GM18499 (cell line): ENCODE results near the gene REX1BD.

Source experiments
- ATAC-seq: cut with Tn5 transposase; IDR thresholded peaks from one replicate; pipeline ENCODE4 v1.9.1; 2021; ENCODE audit warnings: moderate number of reproducible peaks; ENCODE audit not compliant: insufficient read depth, unreplicated experiment

Gene REX1BD

DNA sequence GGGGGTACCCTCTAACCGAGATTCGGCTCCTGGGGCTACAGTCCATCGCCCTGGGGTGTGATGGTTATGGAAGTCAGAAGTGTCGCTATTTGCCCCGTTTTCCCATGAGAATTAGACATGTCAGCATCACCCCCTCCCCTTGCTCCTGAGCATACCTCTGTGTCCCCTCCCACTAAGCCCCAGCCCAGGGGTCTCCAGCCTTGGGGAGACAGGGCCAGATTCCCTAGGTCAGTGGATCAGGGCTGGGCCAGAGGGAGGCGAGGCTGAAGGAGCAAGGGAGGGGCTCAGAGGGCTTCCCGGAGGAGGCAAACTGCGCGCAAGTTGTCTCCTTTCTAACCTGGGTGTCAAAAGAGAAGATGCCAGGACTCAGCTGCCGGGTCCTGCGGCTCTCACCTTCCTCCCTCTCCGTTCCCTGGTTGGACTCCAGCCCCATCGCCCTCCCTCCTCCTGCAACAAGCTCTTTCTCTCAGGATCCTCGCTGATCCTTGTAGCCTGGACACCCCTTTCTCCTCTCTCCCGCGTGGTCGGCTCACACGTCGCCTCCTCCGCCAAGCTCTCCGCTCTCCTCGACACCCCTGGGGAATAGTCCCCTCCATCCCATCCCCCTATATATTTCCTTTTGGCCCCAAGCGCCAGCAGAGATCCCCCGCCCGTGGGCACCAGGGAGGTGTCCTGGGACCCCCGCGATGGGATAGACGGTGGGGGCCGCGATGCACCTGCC lies 23.6 kb downstream of the REX1BD start:
- no peak for ATAC-seq

DNA sequence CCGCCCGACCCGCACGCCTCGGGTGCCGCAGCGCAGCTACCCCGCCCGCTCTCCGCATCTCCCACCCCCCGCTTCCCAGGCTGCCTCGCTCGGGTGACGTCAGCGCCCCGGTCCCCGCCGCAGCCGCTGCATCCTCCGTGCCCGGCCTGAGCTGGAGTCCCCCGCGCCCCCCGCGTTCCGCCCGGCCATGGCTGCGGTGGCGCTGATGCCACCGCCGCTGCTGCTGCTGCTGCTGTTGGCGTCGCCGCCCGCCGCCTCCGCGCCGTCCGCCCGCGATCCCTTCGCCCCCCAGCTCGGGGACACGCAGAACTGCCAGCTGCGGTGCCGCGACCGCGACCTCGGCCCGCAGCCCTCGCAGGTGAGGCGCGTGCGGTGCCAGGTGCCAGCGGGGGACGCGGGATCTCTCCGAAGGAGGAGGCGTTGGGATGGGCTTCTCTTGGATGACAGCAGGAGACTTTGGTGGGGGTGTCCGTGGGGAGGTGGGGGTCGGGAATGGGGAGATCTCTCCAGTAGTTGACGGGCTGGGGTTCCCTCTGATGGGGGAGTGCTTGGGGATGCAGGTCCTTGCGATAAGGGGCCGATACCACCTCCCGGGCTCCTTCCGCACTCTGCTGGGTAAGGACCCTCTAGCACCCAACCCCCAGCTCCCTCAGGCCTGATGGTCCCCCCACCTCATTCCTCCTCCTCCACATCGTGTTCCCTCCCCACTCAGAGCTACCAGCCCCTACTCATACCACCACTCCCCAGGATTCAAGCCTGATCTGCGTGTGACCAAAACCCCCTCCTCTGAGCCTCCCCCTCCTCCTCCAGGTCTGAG lies 24.4 kb downstream of the REX1BD start, which contains the start of gene TMEM59L:
Gene TMEM59L (plus strand): TSS at position 99 of the 817 bp plus-strand sequence. CDS start 89 bp downstream, at position 188.
- no peak for ATAC-seq

DNA sequence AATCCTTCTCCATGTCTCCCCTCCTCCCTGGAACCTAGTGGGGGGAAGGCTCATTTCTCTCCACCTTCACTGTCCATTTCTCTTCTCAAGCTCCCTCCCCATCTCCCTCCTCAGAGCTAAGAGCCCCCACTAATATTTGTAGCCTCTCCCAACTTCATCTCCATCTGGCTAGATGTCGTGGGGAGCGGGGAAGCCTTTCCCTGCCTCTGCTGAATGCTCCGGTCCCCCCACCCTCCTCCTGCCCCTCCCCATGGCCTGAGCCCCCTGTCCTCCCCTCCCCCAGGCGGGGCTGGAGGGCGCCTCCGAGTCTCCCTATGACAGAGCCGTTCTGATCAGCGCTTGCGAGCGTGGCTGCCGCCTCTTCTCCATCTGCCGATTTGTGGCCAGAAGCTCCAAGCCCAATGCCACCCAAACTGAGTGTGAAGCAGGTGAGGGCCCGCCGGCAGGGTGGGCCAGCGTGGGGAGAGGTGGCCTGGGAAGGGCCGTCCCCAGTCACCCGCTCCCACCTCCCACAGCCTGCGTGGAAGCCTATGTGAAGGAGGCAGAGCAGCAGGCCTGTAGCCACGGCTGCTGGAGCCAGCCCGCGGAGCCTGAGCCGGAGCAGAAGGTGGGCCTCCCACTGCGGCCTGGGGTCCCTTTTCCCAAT lies 25.1 kb downstream of the REX1BD start:
- ATAC-seq: no peak

DNA sequence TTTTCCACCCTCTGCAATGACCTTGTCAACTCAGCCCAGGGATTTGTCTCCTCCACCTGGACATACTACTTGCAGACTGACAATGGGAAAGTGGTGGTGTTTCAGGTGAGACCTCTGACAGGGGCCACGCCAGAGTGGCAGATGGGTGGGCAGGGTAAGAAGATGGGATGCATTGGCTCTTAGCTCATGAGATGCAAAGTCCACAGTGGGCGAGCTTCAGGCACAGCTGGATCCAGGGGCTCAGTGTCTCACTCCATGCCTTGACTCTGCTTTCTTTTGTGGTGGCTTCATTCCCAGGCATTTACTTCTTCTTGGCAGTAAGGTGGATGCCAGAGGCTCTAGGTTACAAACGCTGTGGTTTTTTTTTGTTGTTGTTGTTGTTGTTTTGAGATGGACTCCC lies 27.4 kb downstream of the REX1BD start:
- no peak for ATAC-seq

DNA sequence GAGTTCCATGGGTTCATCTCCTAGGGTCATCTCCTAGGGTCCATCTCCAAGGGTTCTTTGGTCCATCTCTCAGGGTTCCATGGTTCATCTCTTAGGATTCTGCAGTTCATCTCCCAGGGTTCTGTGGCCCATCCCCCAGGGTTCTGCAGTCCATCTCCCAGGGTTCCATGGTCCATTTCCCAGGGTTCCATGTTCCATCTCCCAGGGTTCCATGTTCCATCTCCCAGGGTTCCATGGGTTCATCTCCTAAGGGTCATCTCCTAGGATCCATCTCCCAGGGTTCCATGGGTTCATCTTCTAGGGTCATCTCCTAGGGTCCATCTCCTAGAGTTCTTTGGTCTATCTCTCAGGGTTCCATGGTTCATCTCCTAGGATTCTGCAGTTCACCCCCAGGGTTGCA lies 29.0 kb downstream of the REX1BD start:
- no peak for ATAC-seq

DNA sequence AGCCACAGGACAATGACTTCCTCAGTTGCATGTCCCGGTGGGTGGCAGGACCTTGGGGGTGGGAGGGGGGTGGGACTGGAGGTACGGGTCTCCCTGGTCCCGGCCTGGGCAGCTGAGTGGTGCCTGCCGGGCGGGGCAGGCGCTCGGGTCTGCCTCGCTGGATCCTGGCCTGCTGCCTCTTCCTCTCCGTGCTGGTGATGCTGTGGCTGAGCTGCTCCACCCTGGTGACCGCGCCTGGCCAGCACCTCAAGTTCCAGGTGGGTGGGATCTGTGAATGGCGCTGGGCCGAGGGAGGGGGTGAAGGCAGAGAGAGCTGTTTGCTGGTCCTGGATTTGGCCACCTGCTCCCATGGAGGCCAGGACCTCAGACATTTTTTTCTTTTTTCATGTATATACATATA lies 29.6 kb downstream of the REX1BD start:
- ATAC-seq: no peak

DNA sequence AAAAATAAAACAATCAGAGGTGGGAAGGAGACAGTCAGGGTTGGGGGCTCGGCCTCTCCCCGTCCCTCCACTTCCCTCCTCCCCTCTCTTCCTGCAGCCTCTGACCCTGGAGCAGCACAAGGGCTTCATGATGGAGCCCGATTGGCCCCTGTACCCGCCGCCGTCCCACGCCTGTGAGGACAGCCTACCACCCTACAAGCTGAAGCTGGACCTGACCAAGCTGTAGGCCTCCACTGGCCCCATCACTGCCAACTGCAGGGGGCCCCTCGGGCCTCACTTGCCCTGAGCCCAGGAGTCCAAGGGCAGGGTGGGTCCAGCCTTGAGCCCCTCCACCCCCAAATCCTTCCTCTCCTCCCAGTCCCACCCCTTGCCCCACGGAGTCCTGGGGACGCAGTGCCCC lies 31.7 kb downstream of the REX1BD start:
- ATAC-seq: no peak

DNA sequence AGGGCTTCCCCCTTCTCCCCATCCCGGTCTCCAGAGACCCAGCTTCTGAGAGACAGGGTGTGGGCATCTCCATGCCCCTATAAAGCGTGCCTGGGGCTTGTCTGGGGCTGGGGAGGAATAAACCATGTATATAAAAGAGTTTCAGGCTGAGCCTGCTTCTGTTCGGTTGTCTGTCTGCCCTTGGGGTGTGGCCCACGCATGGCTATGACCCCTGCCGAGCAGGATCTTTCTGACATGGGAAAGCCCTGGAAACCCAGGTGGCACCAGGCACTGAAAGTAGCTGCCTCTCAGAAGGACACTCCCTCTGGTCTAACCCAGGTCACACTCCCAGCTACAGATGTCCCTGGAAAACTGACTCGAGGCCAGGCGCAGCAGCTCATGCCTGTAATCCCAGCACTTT lies 32.3 kb downstream of the REX1BD start:
- ATAC-seq: no peak

DNA sequence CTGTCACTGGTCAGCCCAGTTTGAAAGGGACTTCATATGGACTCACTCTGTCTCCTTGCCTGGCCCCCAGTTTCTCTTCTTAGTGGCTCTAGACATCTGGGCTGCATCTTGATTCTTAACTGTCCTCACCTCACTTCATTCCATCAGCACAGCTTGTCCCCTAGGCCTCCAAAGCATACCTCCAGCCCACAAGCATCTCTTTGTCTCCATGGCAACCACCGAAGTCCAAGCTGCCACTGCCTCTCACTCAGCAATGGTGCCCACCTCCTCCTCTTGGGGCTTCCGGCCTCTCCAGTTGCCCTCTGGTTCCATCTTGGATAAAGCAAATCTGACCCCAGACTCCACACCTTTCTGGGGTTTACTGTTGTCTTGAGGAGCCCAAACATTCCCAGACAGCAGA lies 38.3 kb downstream of the REX1BD start:
- no peak for ATAC-seq

DNA sequence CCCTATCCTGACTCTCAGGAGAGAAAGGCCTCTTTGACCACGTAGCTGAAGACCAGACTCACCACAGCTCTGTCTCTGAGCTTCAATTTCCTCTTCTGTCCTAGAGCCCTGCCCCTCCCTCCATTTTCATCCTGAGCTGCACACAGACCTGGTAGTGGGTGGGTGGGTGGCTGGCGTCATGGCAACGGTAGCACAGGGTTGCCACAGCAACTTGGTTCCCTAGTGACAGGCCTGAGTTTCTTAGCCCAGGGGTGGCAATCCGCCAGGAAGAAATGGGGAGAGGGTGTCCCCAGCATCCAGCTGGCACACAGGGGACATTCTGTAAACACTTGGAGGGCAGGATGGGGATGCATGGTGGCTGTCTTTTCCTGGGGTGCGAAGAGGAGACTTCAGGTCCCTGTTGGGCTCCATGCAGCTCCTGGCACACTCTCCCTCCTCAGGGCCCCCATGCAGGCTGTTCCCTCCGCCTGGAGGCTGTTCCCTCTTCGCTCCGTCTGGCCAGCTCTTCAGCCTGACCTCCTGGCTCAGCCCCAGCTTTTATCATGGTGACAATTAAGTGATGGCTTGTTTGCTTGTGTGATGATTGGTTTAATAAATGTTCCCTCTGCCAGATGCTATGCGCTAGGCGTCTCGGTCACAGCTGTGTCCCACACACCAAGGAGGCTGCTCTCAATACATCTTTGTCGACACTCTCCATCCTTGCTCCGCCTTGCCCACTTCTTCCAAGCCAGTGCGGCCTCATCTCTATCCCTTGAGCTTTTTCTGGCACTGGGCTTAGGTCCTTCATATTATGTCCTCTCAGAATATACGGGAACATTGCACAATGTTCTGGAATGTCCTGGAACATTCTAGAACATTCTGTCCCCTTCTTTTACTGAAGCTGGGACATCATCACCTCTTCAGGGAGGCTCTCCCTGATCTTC lies 40.8 kb downstream of the REX1BD start:
- ATAC-seq: no peak

DNA sequence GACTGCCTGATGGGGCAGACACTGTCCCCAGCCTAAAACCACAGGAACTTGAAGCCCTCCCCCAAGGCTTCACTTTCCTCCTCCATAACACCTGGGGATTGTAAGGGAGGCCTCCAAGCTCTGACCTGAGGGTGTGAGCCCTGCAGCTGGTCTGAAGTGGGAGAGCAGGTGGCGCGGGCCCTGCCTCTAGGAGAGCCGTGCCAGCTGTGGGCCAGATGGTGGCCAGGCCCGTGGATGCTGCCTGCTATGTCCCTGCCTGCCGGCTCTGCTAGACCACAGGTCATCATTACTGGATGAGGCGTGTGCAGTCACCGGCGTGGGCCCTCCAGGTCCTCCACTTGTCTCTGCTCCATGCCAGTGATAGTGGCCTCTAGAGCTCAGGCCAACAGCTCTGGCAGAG lies 44.7 kb downstream of the REX1BD start:
- no peak for ATAC-seq

DNA sequence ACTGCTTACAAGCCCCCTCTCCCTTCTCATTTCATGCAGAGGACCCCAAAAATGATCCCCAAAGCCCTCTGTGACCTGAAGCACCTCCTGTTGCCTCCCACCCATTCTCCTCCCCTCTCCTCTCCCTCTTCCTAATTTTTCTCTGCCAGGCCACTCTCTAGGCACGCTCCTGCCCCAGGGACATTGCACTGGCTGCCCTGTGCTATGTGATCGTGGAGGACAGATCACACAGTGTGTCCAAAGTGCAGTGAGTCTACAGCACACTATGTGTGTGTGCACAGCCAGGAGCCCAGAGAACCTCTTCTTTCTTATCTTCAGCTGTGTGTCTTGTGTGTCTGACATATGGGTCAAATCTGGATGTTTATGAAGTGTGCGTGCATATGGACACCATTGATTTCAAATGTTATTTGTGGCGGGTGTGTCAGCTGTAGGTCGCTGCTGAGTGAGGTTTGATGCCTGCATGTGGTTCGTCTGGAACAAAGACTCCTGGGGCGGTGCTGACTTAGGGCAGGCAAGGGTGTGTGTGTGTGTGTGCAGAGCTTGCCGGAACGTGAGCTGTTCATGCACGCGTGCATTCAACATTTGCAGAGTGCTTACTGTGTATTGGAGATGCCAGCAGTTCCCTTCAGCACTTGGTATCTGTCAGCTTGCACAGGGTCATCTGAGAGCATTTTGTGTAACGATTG lies 46.2 kb downstream of the REX1BD start:
- ATAC-seq: no peak

DNA sequence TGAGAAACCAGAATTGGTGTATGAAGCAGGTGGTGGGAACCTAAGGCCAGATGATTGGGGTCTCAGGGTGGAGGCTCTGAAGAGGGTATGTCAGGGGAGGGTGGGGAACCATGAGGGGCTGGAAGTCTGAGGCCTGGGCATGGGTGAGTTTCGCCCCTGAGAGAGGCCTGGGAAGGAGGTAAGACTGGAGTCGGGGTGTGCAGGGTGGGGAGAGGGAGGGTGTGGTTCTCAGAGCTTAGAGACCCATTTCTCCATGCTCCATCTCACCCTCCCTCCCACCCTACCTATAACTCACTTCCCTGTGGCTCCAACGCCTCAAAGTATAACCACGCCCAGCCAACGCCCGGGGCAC lies 47.2 kb downstream of the REX1BD start:
- ATAC-seq: no peak

DNA sequence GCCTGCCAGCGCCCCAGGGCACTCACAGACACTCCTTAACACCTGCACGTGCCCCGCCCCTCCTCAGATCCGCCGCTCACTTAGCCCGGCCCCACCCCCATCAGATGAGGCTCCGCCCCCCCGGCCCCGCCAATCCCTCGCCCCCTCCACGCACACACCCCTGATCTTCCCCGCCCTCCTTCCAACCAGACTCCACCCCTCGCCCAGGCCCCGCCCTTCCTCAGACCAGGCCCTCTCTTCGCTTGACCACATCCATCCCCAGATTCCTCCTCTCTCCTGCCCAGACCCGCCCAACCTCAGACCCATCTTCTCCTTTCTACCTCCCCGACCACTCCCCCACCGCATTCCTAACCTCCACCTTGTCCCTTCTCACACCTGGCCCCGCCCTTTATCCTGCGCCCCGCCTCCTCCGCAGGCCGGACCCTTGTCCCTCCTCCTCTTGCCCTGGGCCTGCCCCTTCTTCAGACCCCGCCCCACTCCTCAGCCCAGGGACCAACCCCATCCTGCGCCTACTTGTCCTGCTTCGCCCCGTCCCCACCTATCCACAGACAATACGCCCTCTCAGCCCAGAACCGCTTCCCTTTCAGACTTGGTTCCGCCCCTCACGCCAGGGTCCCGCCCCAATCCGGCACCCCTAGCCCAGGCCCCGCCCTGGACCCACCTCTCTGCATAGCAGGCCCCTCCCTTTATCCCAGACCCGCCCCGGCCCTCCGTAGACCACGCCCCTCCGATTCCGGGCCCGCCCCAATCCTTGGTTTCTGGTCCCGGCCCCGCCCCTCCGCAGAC lies 47.8 kb downstream of the REX1BD start:
- ATAC-seq: peak; percentile 51

DNA sequence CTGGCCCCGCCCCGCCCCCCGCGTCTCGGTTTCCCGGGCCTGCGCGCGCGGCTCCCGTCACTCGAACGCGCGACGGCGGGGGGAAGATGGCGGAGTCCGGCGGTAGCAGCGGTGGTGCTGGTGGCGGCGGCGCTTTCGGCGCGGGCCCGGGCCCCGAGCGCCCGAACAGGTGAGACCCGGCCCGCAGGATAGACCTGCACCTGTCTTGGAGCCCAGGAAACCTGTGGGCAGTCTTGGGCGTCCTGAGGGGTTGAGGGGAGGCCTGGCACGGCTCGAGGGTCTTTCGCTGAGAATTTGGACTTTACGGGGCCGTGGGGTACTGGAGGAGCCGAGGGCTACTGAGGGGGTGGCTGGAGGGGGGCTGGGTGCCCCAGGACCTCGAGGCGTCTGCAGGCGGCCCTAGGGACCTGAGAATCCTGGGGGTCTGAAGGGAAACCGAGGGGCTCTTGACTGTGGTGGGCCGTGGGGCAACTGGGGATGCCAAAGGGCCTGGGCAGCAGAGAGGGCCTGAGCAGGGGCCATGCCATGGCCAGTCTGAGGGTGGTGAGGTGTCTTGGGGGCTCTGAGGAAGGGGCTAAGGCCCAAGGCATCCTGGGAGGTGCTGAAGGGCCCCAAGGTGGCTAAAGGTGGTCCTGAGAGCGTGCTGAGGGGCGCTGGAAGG lies 48.5 kb downstream of the REX1BD start, which contains the start of gene KLHL26:
Gene KLHL26 (plus strand): TSS at position 60 of the 661 bp plus-strand sequence. CDS start 27 bp downstream, at position 87.
- ATAC-seq: no peak

DNA sequence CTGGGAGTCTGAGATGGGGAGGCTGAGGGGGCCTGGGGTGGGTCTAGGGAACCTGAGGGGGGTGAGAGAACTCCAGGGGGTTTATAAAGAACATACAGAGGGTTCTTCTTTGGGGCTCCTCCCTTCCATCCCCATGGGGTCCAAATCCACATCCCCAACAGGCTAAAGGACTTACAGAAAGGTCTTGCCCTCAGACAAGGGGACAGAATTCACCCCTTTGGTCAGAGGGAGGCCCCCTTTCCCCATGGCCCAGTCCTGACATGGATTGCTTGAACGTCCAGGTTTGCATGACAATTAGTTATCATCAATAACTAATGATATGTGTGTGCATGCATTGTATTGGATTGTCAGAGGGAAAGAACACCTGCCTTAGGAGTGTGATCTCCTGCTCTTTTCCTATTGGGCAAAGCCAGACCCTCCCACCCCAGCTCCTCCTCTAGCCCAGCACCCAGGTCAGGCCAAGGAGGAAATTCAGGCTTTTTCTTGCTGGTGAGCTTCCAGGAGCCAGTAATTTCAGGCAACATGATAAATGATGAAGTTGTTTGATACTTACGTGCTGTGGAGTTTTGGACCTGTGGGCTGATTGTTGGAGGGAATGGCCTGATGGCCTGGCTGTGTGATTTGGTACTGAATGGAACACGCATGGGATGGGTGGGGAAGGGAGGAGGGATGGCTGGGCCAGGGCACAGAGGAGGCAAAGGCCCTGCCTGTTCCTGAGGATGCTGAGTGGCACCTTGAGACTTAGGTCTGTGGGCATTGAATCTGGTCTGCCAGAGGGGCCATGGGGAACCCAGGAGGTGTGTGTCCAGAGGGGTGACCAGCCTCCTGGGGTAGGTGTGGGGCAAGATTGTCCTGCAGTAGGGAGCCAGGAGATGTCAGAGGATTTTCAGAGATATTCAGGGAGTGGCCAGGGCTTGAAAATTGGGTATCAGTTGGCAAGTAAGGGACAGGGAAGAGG lies 49.4 kb downstream of the REX1BD start:
- ATAC-seq: no peak

DNA sequence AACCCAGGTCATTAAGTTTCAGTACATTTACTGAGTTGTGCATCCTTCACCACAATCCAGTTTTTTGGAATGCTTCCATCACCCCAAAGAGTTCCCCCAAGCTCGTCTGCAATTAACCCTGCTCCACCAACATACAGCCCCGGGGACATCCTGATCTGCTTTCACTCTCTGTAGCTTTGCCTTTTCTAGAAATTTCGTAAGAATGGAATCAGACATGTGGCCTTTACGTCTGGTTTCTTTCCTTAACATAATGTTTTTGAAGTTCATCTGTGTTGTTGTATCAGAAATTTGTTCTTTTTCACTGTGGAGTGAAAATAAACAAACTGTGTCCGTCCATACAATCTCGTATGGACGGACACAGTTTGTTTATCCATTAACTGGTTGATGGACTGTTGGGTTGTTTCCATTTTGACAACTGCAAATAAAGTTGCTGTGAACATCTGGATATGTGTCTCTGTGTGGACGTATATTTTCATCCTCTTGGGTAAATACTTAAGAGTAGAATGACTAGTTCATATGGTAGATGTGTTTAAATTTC lies 51.2 kb downstream of the REX1BD start:
- no peak for ATAC-seq
